ENCODE data around the gene ACTA1. TPM values are rescaled to one million over a fixed set of nuclear protein-coding genes. Genes with fewer than 3 reads are reported as not detected.
A peak's percentile ranks its signal among the peaks of the same experiment; 100 is the strongest.

Gene ACTA1
- total and polyA plus RNA-seq, 3 experiments from 2014 or later, result not detected

DNA sequence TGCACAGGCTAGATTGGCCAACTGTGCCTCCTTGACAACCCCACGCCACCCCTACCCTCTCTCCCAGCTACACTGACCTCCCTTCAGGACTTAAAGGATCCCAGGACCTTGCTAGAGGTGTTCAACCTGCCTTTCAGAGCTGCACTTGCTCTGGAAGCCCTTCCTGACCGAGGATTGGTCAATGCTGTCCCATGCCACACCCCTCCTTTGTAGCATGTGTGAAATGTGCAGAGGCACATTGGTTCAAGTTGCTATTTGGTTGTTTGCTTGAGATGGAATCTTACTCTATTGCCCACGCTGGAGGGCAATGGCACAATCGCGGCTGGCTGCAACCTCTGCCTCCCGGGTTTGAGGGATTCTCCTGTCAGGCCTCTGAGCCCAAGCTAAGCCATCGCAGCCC is 21.8 kb downstream of the ACTA1 start:
- peaks cover 25 to 34% of the 10 kb centered on the region in 2 donors for H3K27me3 Mint-ChIP-seq

DNA sequence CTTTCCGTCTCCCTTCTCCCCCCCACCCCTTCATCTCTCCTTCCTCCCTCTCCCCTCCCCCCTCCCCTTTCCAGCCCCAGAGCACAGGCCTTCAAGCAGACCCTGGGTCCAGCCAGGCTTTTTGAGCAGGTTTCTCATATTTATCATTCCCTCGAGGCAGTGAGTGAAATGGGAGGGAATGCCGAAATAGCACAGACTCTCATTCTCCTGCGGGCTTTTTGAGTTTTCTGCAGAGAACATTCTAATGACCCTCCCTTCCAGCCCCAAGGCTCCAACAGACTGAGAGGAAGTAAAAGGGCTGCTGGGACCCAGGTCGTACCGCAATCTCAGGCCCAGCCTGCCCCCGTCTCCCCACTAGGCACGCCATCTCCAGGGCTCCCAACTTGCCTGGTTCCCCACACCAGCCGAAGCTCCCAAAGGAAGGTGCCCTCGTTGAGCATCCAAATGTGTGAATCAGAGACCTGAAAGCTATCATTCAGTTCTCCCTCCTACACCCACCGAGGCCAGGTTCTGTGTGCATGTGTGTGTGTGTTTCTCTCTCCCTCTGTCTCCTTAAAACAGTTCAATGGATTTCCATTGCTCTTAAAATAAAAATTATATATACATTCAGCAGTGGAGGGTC is 22.3 kb downstream of the ACTA1 start:
- H3K27ac Mint-ChIP-seq, result peak overlapping the region in 1 of 8 donors; percentile 21
- Histone ChIP-seq H3K4me3 (ENCODE audit: low read length) (no peak overlapping the region), H3K4me1 (ENCODE audit: insufficient read depth, low read length) (no peaks in the 10 kb centered on the region), H3K9me3 (ENCODE audit: low read length) (no peaks in the 10 kb centered on the region), H3K36me3 (ENCODE audit: insufficient read depth, low read length) (no peaks in the 10 kb centered on the region), H3K27me3 (ENCODE audit: insufficient read depth, low read length, poor library complexity, severe bottlenecking) (peaks cover 21% of the 10 kb centered on the region), H3K27ac (ENCODE audit: low read depth, low read length) (no peak overlapping the region)
- POLR2A ChIA-PET, result no interaction called here
- CTCF ChIA-PET, result no interaction called here
- no peaks in the 10 kb centered on the region for H3K36me3 Mint-ChIP-seq
- peaks cover 30 to 39% of the 10 kb centered on the region in 2 donors for H3K27me3 Mint-ChIP-seq
- DNase-seq, result no peak
- H3K4me1 Mint-ChIP-seq, result peaks cover 11 to 31% (median 11%) of the 10 kb centered on the region in 3 donors
- no peak overlapping the region for H3K4me3 Mint-ChIP-seq
- no peaks in the 10 kb centered on the region for H3K9me3 Mint-ChIP-seq

More for the DNA sequence above, 21.8 kb downstream of the ACTA1 start:
- peaks cover 17% of the 10 kb centered on the region for H3K27me3 ChIP-seq (ENCODE audit: insufficient read depth, low read length, poor library complexity, severe bottlenecking)
- no peaks in the 10 kb centered on the region for H3K9me3 ChIP-seq (ENCODE audit: low read length)
- no peaks in the 10 kb centered on the region for H3K9me3 Mint-ChIP-seq
- H3K36me3 ChIP-seq (ENCODE audit: insufficient read depth, low read length), result no peaks in the 10 kb centered on the region
- no peak overlapping the region for H3K27ac Mint-ChIP-seq
- no peak overlapping the region for H3K27ac ChIP-seq (ENCODE audit: low read depth, low read length)
- H3K36me3 Mint-ChIP-seq, result no peaks in the 10 kb centered on the region
- no peaks in the 10 kb centered on the region for H3K4me1 ChIP-seq (ENCODE audit: insufficient read depth, low read length)
- DNase-seq, result no peak
- CTCF ChIA-PET, result no interaction called here
- H3K4me3 ChIP-seq (ENCODE audit: low read length), result no peak overlapping the region
- peaks cover 6 to 26% (median 9%) of the 10 kb centered on the region in 3 donors for H3K4me1 Mint-ChIP-seq
- POLR2A ChIA-PET, result no interaction called here
- no peak overlapping the region for H3K4me3 Mint-ChIP-seq

DNA sequence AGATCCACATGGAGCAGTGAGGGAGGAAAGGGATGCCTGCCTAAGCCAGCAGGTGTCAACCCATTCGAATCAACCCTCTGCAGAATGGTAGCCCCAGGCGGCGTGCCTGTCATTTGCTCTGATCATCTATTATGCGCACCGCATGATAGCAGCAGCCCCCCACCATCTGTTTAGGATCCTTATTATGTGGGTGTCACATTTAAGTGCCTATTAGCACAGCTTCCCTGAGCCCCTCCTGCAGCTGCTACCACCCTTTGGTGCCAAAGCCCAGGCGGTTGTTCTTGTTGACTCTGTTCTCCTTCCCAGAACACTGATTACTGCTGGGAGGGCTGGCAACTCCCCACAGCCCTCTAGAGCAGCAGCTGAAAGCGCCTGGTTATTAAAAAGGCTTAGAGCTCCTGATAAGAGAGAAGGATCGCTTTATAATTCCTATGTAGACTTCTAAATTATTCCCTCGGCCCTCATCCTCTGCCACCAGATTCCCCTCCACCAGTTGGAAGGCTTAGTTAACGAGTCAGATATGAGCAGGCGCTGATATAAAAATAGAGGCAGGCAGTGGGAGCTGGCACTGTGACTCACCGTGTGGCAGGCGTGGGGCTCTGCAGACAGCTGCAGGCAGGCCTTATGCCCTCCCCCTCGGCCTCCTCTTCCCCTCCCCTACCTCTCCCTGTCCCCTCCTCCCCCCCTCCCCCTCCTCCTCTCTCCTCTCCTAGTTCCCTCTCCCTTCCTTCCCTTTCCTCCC is 23.0 kb downstream of the ACTA1 start:
- Histone ChIP-seq H3K4me1 (ENCODE audit: insufficient read depth, low read length) (no peaks in the 10 kb centered on the region), H3K9me3 (ENCODE audit: low read length) (no peaks in the 10 kb centered on the region), H3K27me3 (ENCODE audit: insufficient read depth, low read length, poor library complexity, severe bottlenecking) (peaks cover 25% of the 10 kb centered on the region), H3K36me3 (ENCODE audit: insufficient read depth, low read length) (no peaks in the 10 kb centered on the region), H3K4me3 (ENCODE audit: low read length) (no peak overlapping the region), H3K27ac (ENCODE audit: low read depth, low read length) (no peak overlapping the region)
- no peak for DNase-seq
- Mint-ChIP-seq H3K9me3 (no peaks in the 10 kb centered on the region), H3K4me1 (peaks cover 11 to 32% (median 11%) of the 10 kb centered on the region in 3 donors), H3K27ac (no peak overlapping the region), H3K4me3 (no peak overlapping the region), H3K36me3 (no peaks in the 10 kb centered on the region), H3K27me3 (peaks cover 35 to 44% of the 10 kb centered on the region in 2 donors)
- ChIA-PET CTCF (no interaction called here), POLR2A (interaction anchor here (0.6 kb wide), 1 partner anchor 26 kb away, joined by 8 read pairs; no protein-coding TSS in a partner anchor)

DNA sequence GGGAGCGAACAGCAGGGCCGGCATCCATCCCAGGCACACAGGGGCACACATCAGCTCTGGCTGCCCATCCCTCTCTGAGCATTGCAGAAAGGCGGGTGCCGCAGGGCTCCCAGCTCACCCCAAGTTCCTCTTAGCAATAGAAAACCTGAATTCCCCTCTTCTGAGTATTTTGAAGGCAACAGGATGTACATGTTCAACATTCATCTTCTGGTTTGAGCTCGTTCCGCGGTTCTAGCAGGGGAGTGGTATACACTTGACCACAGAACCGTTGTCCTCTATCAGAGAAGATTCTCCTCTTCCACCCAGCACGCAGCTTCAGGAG is 23.6 kb downstream of the ACTA1 start:
- no peak overlapping the region for H3K4me3 Mint-ChIP-seq
- peaks cover 29% of the 10 kb centered on the region for H3K27me3 ChIP-seq (ENCODE audit: insufficient read depth, low read length, poor library complexity, severe bottlenecking)
- H3K27ac ChIP-seq (ENCODE audit: low read depth, low read length), result no peak overlapping the region
- H3K27ac Mint-ChIP-seq, result no peak overlapping the region
- H3K4me1 ChIP-seq (ENCODE audit: insufficient read depth, low read length), result no peaks in the 10 kb centered on the region
- peaks cover 0 to 5% (median 0%) of the 10 kb centered on the region in 3 donors for H3K36me3 Mint-ChIP-seq
- DNase-seq, result no peak
- ChIA-PET CTCF (no interaction called here), POLR2A (interaction anchor here (0.6 kb wide), 1 partner anchor 27 kb away, joined by 8 read pairs; no protein-coding TSS in a partner anchor)
- no peaks in the 10 kb centered on the region for H3K9me3 Mint-ChIP-seq
- peaks cover 41 to 49% of the 10 kb centered on the region in 2 donors for H3K27me3 Mint-ChIP-seq
- H3K36me3 ChIP-seq (ENCODE audit: insufficient read depth, low read length), result no peaks in the 10 kb centered on the region
- H3K9me3 ChIP-seq (ENCODE audit: low read length), result no peaks in the 10 kb centered on the region
- H3K4me1 Mint-ChIP-seq, result peaks cover 11 to 32% (median 11%) of the 10 kb centered on the region in 3 donors
- H3K4me3 ChIP-seq (ENCODE audit: low read length), result no peak overlapping the region

DNA sequence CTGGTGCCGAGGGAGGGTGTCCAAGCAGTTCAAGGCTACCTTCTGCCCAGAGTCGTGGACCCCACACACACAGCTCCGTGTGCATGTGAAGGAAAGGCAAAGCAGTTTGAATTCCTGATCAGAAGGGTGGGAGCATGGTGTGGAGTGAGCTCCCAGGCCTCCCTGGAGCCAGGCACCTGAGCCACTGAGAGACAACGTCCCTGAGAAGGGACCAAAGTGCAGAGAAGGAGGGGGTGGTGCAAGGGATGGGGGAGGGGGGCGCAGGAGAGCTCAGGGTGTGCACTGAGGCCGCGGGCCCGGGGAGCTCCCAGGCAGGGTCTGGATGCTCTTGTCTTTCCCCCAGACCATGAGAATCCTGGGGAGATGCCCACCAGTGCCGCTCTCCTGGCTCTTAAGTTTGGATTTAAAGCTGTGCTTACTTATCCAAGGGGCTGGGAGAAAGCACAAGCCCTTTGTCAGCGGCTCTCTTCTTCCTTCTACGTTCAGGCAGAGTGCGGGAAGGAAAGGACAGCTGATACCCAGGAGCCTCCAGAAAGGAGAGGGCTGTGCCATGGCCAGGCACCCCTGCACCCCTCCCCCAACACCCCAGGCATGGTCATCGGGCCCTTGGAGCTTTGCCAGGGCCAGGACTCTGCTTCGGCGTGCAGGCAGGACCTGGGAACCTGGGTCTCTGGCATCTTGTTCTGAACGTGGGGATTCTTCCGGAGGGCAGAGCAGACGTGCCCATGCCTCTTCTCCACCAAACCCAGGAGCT is 24.1 kb downstream of the ACTA1 start:
- DNase-seq, result no peak
- Histone ChIP-seq H3K9me3 (ENCODE audit: low read length) (no peaks in the 10 kb centered on the region), H3K4me3 (ENCODE audit: low read length) (no peak overlapping the region), H3K27ac (ENCODE audit: low read depth, low read length) (no peak overlapping the region), H3K4me1 (ENCODE audit: insufficient read depth, low read length) (no peaks in the 10 kb centered on the region), H3K27me3 (ENCODE audit: insufficient read depth, low read length, poor library complexity, severe bottlenecking) (peaks cover 29% of the 10 kb centered on the region), H3K36me3 (ENCODE audit: insufficient read depth, low read length) (no peaks in the 10 kb centered on the region)
- peaks cover 0 to 5% (median 0%) of the 10 kb centered on the region in 3 donors for H3K36me3 Mint-ChIP-seq
- H3K27me3 Mint-ChIP-seq, result peaks cover 43 to 55% of the 10 kb centered on the region in 2 donors
- H3K27ac Mint-ChIP-seq, result no peak overlapping the region
- POLR2A ChIA-PET, result no interaction called here
- peaks cover 11 to 32% (median 11%) of the 10 kb centered on the region in 3 donors for H3K4me1 Mint-ChIP-seq
- H3K9me3 Mint-ChIP-seq, result no peaks in the 10 kb centered on the region
- CTCF ChIA-PET, result no interaction called here
- H3K4me3 Mint-ChIP-seq, result no peak overlapping the region

DNA sequence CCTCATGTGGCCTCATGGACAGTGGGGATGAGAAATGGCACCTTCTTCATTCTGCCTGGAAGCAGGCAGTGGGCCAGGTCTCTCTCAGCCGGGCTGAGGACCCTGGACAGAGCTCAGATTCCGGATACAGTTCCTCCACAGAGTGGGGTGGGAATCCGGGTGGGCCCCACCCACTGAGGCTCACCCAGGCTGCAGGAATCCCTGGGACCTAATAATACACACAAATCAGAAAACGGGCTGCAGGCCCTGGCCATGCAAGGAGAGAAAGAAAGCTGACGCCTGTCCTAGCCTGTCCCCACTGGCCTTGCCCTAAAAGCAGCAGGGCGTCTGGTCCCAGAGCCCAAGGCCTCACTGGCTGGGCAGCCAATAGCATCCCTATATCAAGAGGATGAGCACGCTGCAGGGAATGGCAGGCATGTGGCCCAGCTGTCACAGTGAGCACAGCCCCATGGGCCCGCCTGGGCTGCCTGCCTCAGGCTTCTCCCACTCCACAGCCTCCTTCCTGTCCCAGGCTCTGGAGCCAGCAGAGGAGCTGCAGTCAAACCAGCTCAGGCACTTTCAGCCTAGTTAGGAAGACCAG is 25.3 kb downstream of the ACTA1 start:
- Histone ChIP-seq H3K4me3 (ENCODE audit: low read length) (no peak overlapping the region), H3K27ac (ENCODE audit: low read depth, low read length) (no peak overlapping the region), H3K27me3 (ENCODE audit: insufficient read depth, low read length, poor library complexity, severe bottlenecking) (peaks cover 29% of the 10 kb centered on the region), H3K36me3 (ENCODE audit: insufficient read depth, low read length) (no peaks in the 10 kb centered on the region), H3K4me1 (ENCODE audit: insufficient read depth, low read length) (no peaks in the 10 kb centered on the region), H3K9me3 (ENCODE audit: low read length) (no peaks in the 10 kb centered on the region)
- no peak for DNase-seq
- Mint-ChIP-seq H3K27me3 (peaks cover 41 to 63% of the 10 kb centered on the region in 2 donors), H3K27ac (no peak overlapping the region), H3K9me3 (no peaks in the 10 kb centered on the region), H3K36me3 (peaks cover 0 to 5% (median 0%) of the 10 kb centered on the region in 3 donors), H3K4me3 (no peak overlapping the region), H3K4me1 (peaks cover 11 to 32% (median 11%) of the 10 kb centered on the region in 3 donors)
- ChIA-PET CTCF (no interaction called here), POLR2A (no interaction called here)

DNA sequence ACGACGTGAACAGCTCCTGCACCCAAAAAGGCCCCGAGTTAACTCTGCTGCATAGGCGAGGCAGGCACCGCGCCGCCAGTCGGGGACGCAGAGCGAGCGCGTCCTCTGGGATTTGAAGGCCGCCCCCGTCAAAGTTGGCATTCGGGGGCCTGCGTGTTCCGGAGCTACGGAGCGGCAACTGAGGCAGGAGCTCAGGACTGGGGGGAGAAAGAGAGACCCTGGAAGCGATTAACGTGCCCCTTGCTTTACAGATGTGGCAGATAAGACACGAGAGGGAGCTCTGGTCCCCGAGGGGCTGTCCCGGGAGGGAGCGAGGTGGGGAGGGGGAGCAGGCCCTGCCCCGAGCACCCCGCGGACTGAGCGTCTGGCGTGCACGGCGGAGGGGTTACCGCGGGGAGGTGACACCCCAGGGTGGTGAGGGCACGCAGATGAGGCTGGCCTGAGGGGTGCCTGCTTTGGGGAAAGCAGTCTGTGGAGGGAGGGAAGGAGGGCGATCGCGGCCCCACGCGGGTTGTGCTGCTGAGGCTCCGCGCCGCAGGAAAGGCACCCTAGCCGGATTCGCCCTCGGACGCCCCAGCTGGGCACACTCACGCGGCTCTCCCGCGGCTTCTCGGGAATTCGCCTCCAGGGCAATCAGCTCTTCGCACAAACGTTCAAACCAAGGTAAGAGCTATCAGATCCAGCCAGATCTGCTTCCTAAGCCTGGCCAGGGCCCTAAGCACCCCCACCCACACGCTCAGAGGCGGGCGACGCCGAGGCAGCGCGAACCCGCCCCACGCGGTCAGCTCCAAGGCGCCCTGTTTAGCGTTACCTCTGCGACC is 26.5 kb downstream of the ACTA1 start:
- Mint-ChIP-seq H3K27me3 (peaks cover 48 to 73% of the 10 kb centered on the region in 2 donors), H3K4me3 (peak overlapping the region in 6 of 7 donors; percentile 47 to 73 (median 54)), H3K27ac (peak overlapping the region in 1 of 8 donors; percentile 39), H3K4me1 (peaks cover 11 to 32% (median 11%) of the 10 kb centered on the region in 3 donors), H3K36me3 (peaks cover 0 to 5% (median 0%) of the 10 kb centered on the region in 3 donors), H3K9me3 (no peaks in the 10 kb centered on the region)
- POLR2A ChIA-PET, result no interaction called here
- Histone ChIP-seq H3K4me1 (ENCODE audit: insufficient read depth, low read length) (no peaks in the 10 kb centered on the region), H3K9me3 (ENCODE audit: low read length) (no peaks in the 10 kb centered on the region), H3K4me3 (ENCODE audit: low read length) (peak overlapping the region; percentile 19), H3K36me3 (ENCODE audit: insufficient read depth, low read length) (no peaks in the 10 kb centered on the region), H3K27me3 (ENCODE audit: insufficient read depth, low read length, poor library complexity, severe bottlenecking) (peaks cover 29% of the 10 kb centered on the region), H3K27ac (ENCODE audit: low read depth, low read length) (no peak overlapping the region)
- CTCF ChIA-PET, result interaction anchor here (1.2 kb wide), 1 partner anchor 16 kb away, joined by 3 read pairs; no protein-coding TSS in a partner anchor
- DNase-seq, result no peak

Measured in CD8-positive, alpha-beta memory T cell (primary cell).